ENCODE measurements around the gene DBET.
"Not testable (repeated sequence)": the region's sequence is repeated elsewhere in the genome, so short reads cannot be mapped to it uniquely, and the experiment has no call there.

DBET gene

DNA sequence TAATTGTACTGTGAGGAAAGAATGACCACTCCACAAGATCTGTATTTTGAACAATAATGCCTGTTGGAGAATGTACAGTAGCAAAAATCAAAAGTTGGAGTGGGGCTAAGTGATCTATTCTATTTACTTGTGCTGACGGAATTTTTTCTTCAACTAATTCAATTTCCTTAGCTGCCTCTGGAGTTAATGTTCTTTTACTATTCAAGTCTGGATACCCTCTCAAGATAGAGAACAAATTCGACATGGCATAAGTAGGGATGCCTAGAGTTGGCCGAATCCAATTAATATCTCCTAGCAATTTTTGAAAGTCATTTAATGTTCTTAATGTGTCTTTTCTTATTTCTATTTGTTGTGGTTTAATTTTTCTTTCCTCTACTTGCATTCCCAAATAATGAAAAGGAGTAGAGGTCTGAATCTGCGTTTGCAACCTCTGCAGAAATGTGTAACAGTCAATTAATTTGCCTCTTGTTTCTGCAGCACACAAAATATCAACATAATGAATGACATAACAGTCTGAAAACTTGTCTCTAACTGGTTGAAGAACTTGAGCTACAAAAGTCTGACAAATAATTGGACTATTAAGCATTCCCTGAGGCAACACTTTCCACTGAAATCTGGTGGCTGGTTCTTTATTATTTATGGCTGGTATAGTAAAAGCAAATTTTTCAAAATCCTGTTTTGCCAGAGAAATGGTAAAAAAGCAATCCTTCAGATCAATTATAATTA, 46.4 kb downstream of the DBET start:
- not testable (repeated sequence) for H3K36me3 ChIP-seq (ENCODE audit: control insufficient read depth, low read depth, low read length); H3K4me1 ChIP-seq (ENCODE audit: control insufficient read depth, low read depth, low read length); H3K9ac ChIP-seq (ENCODE audit: low read length); H3K27ac ChIP-seq (ENCODE audit: low read length); H3K4me3 ChIP-seq (ENCODE audit: low read length); H3K27me3 ChIP-seq (ENCODE audit: control insufficient read depth, insufficient read depth, low read length)
- H3K9me3 ChIP-seq (ENCODE audit: control insufficient read depth, low read depth, low read length): peaks cover 68% of the 10 kb centered on the region

GRCh38 chr4:190112879-190113278, 48.6 kb downstream of the DBET start:
- not testable (repeated sequence) for H3K4me1 ChIP-seq (ENCODE audit: control insufficient read depth, low read depth, low read length); H3K9ac ChIP-seq (ENCODE audit: low read length); H3K27me3 ChIP-seq (ENCODE audit: control insufficient read depth, insufficient read depth, low read length); H3K4me3 ChIP-seq (ENCODE audit: low read length); H3K27ac ChIP-seq (ENCODE audit: low read length); H3K36me3 ChIP-seq (ENCODE audit: control insufficient read depth, low read depth, low read length)
- H3K9me3 ChIP-seq (ENCODE audit: control insufficient read depth, low read depth, low read length): peaks cover 52% of the 10 kb centered on the region

DNA sequence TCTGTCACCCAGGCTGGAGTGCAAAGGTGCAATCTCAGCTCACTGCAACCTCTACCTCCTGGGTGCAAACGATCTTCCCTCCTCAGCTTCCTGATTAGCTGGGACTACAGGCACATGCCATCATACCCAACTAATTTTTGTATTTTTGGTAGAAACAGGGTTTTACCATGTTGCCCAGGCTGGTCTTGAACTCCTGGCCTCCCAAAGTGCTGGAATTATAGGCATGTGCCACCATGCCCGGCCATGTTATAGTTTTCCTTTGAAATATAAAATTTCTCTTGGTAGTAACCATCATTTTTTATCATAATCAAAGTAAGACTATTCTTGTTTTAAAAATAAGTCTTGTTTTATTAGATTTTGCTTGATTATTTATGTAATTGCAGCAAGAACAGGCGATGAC, 50.7 kb downstream of the DBET start:
- not testable (repeated sequence) for H3K27ac ChIP-seq (ENCODE audit: low read length); H3K4me1 ChIP-seq (ENCODE audit: control insufficient read depth, low read depth, low read length); H3K36me3 ChIP-seq (ENCODE audit: control insufficient read depth, low read depth, low read length); H3K4me3 ChIP-seq (ENCODE audit: low read length); H3K9ac ChIP-seq (ENCODE audit: low read length); H3K27me3 ChIP-seq (ENCODE audit: control insufficient read depth, insufficient read depth, low read length)
- peaks cover 33% of the 10 kb centered on the region for H3K9me3 ChIP-seq (ENCODE audit: control insufficient read depth, low read depth, low read length)
